Sigmoid colon (tissue), 4 donors: ENCODE results near the gene DDR2.

Experiments
- EP300 ChIP-seq, 4 donors: sonication (generic); formaldehyde crosslinking; IDR thresholded peaks; one replicate each; pipeline ENCODE4 v1.6.1; 2017; ENCODE audit warnings: antibody characterized with exemption in 4 of 4
- POLR2A ChIP-seq, 2 donors: fragments of 450-650 bp; IDR thresholded peaks; one replicate each; pipeline ENCODE4 v1.6.1; 2016; ENCODE audit warnings: antibody characterized with exemption in 2 of 2, mild to moderate bottlenecking in 2 of 2, moderate library complexity in 2 of 2

- TF ChIP-seq POLR2A (IDR thresholded peaks at IDR 0.05), result no peak
- no peak for TF ChIP-seq EP300 (IDR thresholded peaks at IDR 0.05)
Measured at GRCh38 chr1:162645666-162646065, 13.4 kb downstream of the DDR2 start.
